Esophagus muscularis mucosa (tissue), 4 donors: ENCODE measurements around the gene TTN.

Experiments
- CTCF ChIP-seq, 3 experiments: fragments of 200-600 bp in 2 of 3; fragments of 450-650 bp in 1 of 3; sonication (generic) in 2 of 3; IDR thresholded peaks; one replicate each; pipeline ENCODE4 v1.5.1; 2017 to 2019; ENCODE audit warnings: antibody characterized with exemption in 3 of 3, mild to moderate bottlenecking in 2 of 3, moderate library complexity in 1 of 3
- EP300 ChIP-seq: sonication (generic); formaldehyde crosslinking; IDR thresholded peaks from one replicate; pipeline ENCODE4 v1.6.1; 2017; ENCODE audit warnings: antibody characterized with exemption
- POLR2A ChIP-seq: fragments of 450-650 bp; IDR thresholded peaks from one replicate; pipeline ENCODE4 v1.6.1; 2017; ENCODE audit warnings: antibody characterized with exemption, moderate library complexity, mild to moderate bottlenecking, low read depth
- POLR2AphosphoS5 ChIP-seq, 2 donors: sonication (generic); formaldehyde crosslinking; IDR thresholded peaks; one replicate each; pipeline ENCODE4 v1.6.1; 2017; ENCODE audit warnings: antibody characterized with exemption in 2 of 2

GRCh38 chr2:178550352-178550751 is 256.9 kb downstream of the TTN start:
- TF ChIP-seq CTCF (IDR thresholded peaks at IDR 0.05), result no peak
- no peak for TF ChIP-seq POLR2AphosphoS5 (IDR thresholded peaks at IDR 0.05)
- TF ChIP-seq POLR2A, result no peak
- TF ChIP-seq EP300, result no peak
